MM.1S (cell line): ENCODE results near the gene APLP2.

Experiments
- DNase-seq: peaks from one replicate; pipeline ENCODE4 v3.0.0-alpha.2; 2015
- H2AFZ ChIP-seq: fragments of 300-600 bp; sonication (generic); 2 replicates; pipeline ENCODE4 v1.6.0; 2016; ENCODE audit warnings: antibody characterized with exemption, low read length
- H3F3A ChIP-seq: fragments of 300-600 bp; sonication (generic); 2 replicates; pipeline ENCODE4 v1.6.1; 2016; ENCODE audit warnings: mild to moderate bottlenecking, antibody characterized with exemption, low read length, moderate library complexity, mixed read lengths; ENCODE audit not compliant: insufficient read depth
- H3K27ac ChIP-seq: fragments of 300-600 bp; sonication (generic); 2 replicates; pipeline ENCODE4 v1.5.1; 2016; ENCODE audit warnings: mild to moderate bottlenecking, low read length
- H3K27me3 ChIP-seq: fragments of 300-600 bp; sonication (generic); replicated peaks from 2 replicates; pipeline ENCODE4 v1.6.0; 2016; ENCODE audit warnings: low read length; ENCODE audit not compliant: insufficient read depth
- H3K36me3 ChIP-seq: fragments of 300-600 bp; sonication (generic); replicated peaks from 2 replicates; pipeline ENCODE4 v1.6.1; 2016; ENCODE audit warnings: mild to moderate bottlenecking, low read length, mixed read lengths; ENCODE audit not compliant: insufficient read depth
- H3K4me1 ChIP-seq: fragments of 300-600 bp; sonication (generic); 2 replicates; pipeline ENCODE4 v1.6.1; 2016; ENCODE audit warnings: low read length, mixed read lengths
- H3K4me2 ChIP-seq: fragments of 300-600 bp; sonication (generic); 2 replicates; pipeline ENCODE4 v1.6.0; 2016; ENCODE audit warnings: low read depth, low read length
- H3K4me3 ChIP-seq: fragments of 300-600 bp; sonication (generic); 2 replicates; pipeline ENCODE4 v1.5.1; 2016; ENCODE audit warnings: low read length, mixed read lengths
- H3K79me2 ChIP-seq: fragments of 300-600 bp; sonication (generic); 2 replicates; pipeline ENCODE4 v1.6.1; 2016; ENCODE audit warnings: mixed run types, low read length, mixed read lengths
- H3K9ac ChIP-seq: fragments of 300-600 bp; sonication (generic); 2 replicates; pipeline ENCODE4 v1.6.1; 2016; ENCODE audit warnings: low read length, mixed read lengths
- H3K9me2 ChIP-seq: fragments of 300-600 bp; sonication (generic); replicated peaks from 2 replicates; pipeline ENCODE4 v1.6.1; 2016; ENCODE audit warnings: mild to moderate bottlenecking, low read length, mixed read lengths; ENCODE audit not compliant: insufficient read depth
- H3K9me3 ChIP-seq: fragments of 300-600 bp; sonication (generic); replicated peaks from 2 replicates; pipeline ENCODE4 v1.6.1; 2016; ENCODE audit warnings: mild to moderate bottlenecking, low read length, mixed read lengths; ENCODE audit not compliant: insufficient read depth
- H4K20me1 ChIP-seq: fragments of 300-600 bp; sonication (generic); 2 replicates; pipeline ENCODE4 v1.6.1; 2016; ENCODE audit warnings: mild to moderate bottlenecking, low read length, moderate library complexity, mixed read lengths; ENCODE audit not compliant: insufficient read depth
- EZH2 ChIP-seq: fragments of 300-600 bp; sonication (generic); optimal IDR thresholded peaks from 2 replicates; pipeline ENCODE3; 2017; ENCODE audit warnings: low read depth, mild to moderate bottlenecking, antibody characterized with exemption, low read length, mixed read lengths
- EZH2phosphoT487 ChIP-seq: fragments of 300-600 bp; sonication (generic); IDR thresholded peaks from 2 replicates; pipeline ENCODE4 v1.6.1; 2018; ENCODE audit warnings: antibody characterized with exemption, low read length
- TF ChIP-seq, protein P1 (sequence below): fragments of 300-600 bp; sonication (generic); IDR thresholded peaks from 2 replicates; pipeline ENCODE4 v1.5.1; 2016; ENCODE audit warnings: antibody characterized with exemption, low read length, mixed read lengths

APLP2 gene

DNA sequence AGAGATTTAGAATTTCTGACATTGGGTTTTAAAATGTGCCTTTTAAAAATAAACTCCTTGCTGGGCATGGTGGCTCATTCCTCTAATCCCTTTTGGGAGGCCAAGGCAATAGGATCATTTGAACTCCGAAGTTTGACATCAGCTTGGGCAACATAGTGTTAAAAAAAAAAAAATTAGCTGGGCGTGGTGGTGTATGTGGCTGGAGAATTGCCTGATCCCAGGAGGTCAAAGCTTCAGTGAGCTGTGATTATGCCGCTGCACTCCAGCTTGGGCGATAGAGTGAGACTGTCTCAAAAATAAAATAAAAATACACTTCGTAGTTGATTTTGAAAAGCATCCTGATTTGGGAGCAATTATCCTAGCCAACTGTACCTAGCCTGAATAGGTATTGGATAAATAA lies 3.4 kb upstream of the APLP2 start:
- no peaks in the 10 kb centered on the region for H3K9me3 ChIP-seq
- H3K27ac ChIP-seq: no peak overlapping the region
- no peak overlapping the region for H3K9ac ChIP-seq
- H4K20me1 ChIP-seq: no peaks in the 10 kb centered on the region
- H3K79me2 ChIP-seq: peaks cover 5% of the 10 kb centered on the region
- H3K4me1 ChIP-seq: peaks cover 12% of the 10 kb centered on the region
- H3K4me2 ChIP-seq: no peak overlapping the region
- H3F3A ChIP-seq: peaks cover 8% of the 10 kb centered on the region; the same call in 1 of the 2 replicates
- H3K9me2 ChIP-seq: no peaks in the 10 kb centered on the region
- no peak for DNase-seq
- TF ChIP-seq, protein P1, sequence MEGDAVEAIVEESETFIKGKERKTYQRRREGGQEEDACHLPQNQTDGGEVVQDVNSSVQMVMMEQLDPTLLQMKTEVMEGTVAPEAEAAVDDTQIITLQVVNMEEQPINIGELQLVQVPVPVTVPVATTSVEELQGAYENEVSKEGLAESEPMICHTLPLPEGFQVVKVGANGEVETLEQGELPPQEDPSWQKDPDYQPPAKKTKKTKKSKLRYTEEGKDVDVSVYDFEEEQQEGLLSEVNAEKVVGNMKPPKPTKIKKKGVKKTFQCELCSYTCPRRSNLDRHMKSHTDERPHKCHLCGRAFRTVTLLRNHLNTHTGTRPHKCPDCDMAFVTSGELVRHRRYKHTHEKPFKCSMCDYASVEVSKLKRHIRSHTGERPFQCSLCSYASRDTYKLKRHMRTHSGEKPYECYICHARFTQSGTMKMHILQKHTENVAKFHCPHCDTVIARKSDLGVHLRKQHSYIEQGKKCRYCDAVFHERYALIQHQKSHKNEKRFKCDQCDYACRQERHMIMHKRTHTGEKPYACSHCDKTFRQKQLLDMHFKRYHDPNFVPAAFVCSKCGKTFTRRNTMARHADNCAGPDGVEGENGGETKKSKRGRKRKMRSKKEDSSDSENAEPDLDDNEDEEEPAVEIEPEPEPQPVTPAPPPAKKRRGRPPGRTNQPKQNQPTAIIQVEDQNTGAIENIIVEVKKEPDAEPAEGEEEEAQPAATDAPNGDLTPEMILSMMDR: no peak
- no peak for TF ChIP-seq EZH2
- TF ChIP-seq EZH2phosphoT487: no peak
- no peak overlapping the region for H2AFZ ChIP-seq
- H3K4me3 ChIP-seq: no peak overlapping the region
- no peaks in the 10 kb centered on the region for H3K36me3 ChIP-seq
- no peaks in the 10 kb centered on the region for H3K27me3 ChIP-seq

DNA sequence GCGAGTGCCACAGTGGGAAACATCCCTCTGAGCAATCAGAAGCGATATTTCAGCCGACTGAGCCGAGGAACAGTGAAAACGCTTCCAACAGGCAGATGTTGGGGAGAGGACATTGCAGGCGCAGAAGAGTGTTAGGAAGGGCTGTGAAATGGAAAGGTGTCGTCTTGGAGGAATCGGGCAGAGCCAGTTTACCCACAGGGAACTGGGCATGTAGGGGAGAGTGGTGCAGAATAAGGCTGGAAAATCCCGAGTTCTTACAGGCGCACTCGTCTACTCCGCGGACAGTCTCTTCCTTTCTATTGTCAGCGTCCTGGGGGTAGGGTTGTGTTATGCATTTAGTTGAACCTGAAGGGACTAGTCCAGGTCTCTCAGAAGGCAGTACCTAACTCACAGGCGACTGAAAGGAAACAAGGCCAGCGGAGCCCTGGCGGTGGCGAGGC lies 1.1 kb upstream of the APLP2 start:
- peaks cover 13% of the 10 kb centered on the region for H3K79me2 ChIP-seq
- no peaks in the 10 kb centered on the region for H3K27me3 ChIP-seq
- peak overlapping the region; percentile 51; the same call in 1 of the 2 replicates for H3K9ac ChIP-seq
- peaks cover 8% of the 10 kb centered on the region; the same call in 1 of the 2 replicates for H3F3A ChIP-seq
- H3K4me2 ChIP-seq: peak overlapping the region; percentile 97
- DNase-seq: no peak
- H2AFZ ChIP-seq: peak overlapping the region; percentile 94
- H4K20me1 ChIP-seq: no peaks in the 10 kb centered on the region
- TF ChIP-seq EZH2phosphoT487 (no peak), EZH2 (no peak)
- no peaks in the 10 kb centered on the region for H3K36me3 ChIP-seq
- H3K4me1 ChIP-seq: peaks cover 14% of the 10 kb centered on the region
- peak overlapping the region; percentile 75 for H3K4me3 ChIP-seq
- no peaks in the 10 kb centered on the region for H3K9me3 ChIP-seq
- H3K9me2 ChIP-seq: no peaks in the 10 kb centered on the region
- H3K27ac ChIP-seq: peak overlapping the region; percentile 28; the same call in 1 of the 2 replicates

DNA sequence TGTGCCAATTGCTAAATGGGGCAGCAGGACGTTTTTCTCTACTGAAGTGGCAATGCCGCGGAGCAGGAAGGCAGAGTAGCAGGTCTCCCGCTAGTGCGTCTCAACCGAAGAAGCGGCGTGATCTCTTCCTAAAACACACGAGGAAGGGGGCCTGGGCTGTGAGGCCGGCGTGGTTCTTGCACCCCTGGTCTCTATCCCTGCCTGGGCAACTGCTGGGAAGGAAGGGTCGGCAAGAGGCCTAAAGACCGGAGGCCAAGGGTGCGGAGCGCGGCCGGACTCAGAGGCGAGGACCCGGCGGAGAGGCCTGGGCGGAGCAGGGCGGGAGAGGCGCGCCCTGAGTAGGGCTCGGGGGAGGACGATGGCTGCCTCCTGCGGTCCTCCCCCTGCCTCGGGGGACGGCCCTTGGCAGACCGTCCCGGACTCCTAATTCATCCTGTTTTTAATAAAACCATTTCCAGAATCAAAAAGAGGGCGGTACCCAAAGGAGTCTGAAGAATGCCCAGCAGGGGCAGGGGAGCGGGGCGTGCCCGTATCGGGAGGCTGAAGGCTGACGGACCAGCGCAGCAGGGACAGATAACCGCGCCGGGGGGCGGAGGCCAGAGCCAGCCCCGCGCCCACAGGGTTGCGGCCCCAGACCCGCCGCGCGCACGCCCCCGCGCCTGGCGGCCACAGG lies 572 bp upstream of the APLP2 start:
- no peaks in the 10 kb centered on the region for H3K36me3 ChIP-seq
- H3K9me2 ChIP-seq: no peaks in the 10 kb centered on the region
- H3K27ac ChIP-seq: peak overlapping the region; percentile 28; the same call in 1 of the 2 replicates
- no peaks in the 10 kb centered on the region for H3K9me3 ChIP-seq
- H4K20me1 ChIP-seq: no peaks in the 10 kb centered on the region
- H3K4me1 ChIP-seq: peaks cover 14% of the 10 kb centered on the region
- peak overlapping the region; percentile 51; the same call in 1 of the 2 replicates for H3K9ac ChIP-seq
- peaks cover 13% of the 10 kb centered on the region for H3K79me2 ChIP-seq
- H3F3A ChIP-seq: peaks cover 8% of the 10 kb centered on the region; the same call in 1 of the 2 replicates
- peak; percentile 61 for DNase-seq
- no peaks in the 10 kb centered on the region for H3K27me3 ChIP-seq
- TF ChIP-seq EZH2 (no peak), EZH2phosphoT487 (no peak)
- H3K4me2 ChIP-seq: peak overlapping the region; percentile 97
- peak overlapping the region; percentile 75 for H3K4me3 ChIP-seq
- H2AFZ ChIP-seq: peak overlapping the region; percentile 94

DNA sequence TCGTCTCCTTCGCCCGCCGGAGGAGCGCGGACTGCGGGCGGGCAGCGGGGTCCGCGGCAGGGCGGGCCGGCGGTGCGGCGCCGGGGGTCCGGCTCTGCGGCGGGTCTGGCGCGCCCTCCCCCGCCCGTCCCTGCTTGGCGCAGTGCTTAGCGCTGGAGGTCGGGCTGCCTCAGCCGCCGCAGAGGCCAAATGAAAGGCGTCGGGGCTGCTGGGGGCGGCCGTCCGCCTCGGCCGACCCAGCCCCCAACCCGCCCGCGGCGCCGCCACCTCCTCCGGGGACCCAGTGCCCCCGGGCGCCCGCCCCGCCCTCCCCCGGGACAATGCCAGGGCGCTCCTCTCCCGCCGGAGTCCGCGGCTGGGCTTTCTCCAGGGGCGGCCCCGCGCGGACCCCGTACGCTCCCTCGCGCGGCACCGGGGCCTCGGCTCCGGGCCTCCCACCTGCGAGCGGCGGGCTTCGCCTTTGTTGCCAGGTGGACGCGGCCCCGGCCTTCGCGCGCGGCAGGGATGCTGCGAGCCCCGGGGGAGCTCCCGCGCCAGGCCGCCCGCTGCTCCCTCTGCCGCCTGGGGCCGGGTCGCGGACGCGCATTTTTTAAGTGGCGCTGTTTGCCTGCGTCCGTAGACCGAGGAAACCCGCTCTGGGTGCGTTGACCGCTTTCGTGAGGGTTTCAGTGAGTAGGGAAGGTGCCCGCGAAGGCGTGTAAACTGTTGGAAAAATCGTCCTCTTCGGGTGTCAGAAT lies 583 bp downstream of the APLP2 start:
- Histone ChIP-seq H3K27ac (peak overlapping the region; percentile 45; the same call in 1 of the 2 replicates), H3K79me2 (peaks cover 13% of the 10 kb centered on the region)
- peak; percentile 61 for DNase-seq

More for the DNA sequence above, 583 bp downstream of the APLP2 start:
- Histone ChIP-seq H3K4me3 (peak overlapping the region; percentile 81), H3K36me3 (no peaks in the 10 kb centered on the region), H3K9ac (peak overlapping the region; percentile 58; the same call in 1 of the 2 replicates), H4K20me1 (no peaks in the 10 kb centered on the region), H3K4me1 (peaks cover 14% of the 10 kb centered on the region), H3K9me3 (no peaks in the 10 kb centered on the region), H2AFZ (peak overlapping the region; percentile 82), H3K4me2 (peak overlapping the region; percentile 66), H3K9me2 (no peaks in the 10 kb centered on the region), H3F3A (peaks cover 8% of the 10 kb centered on the region; the same call in 1 of the 2 replicates), H3K27me3 (no peaks in the 10 kb centered on the region)
- TF ChIP-seq, protein P1: peak; percentile 22
- TF ChIP-seq EZH2 (no peak), EZH2phosphoT487 (no peak)
